HFFc6 (cell line): Measurements from ENCODE around the gene BBS9. TPM values are rescaled to one million over a fixed set of nuclear protein-coding genes. Genes with fewer than 3 reads are reported as not detected.

Source experiments
- DNase-seq: peaks from one replicate; pipeline ENCODE4 v3.0.0-alpha.2; 2018
- H3K27ac Mint-ChIP-seq: 2 replicates; pipeline ENCODE4 v1.8.0; 2020; ENCODE audit warnings: mild to moderate bottlenecking, mixed read lengths
- H3K27me3 Mint-ChIP-seq: 2 replicates; pipeline ENCODE4 v1.8.0; 2021; ENCODE audit warnings: mild to moderate bottlenecking, moderate library complexity, mixed read lengths; ENCODE audit not compliant: insufficient read depth
- H3K36me3 Mint-ChIP-seq: 2 replicates; pipeline ENCODE4 v1.8.0; 2021; ENCODE audit warnings: low read depth, mixed read lengths
- H3K4me1 Mint-ChIP-seq: 2 replicates; pipeline ENCODE4 v1.8.0; 2020; ENCODE audit warnings: low read depth, mixed read lengths
- H3K4me3 Mint-ChIP-seq: 2 replicates; pipeline ENCODE4 v1.8.0; 2020; ENCODE audit warnings: mild to moderate bottlenecking, moderate library complexity, mixed read lengths
- H3K9me3 Mint-ChIP-seq: 2 replicates; pipeline ENCODE4 v1.8.0; 2020; ENCODE audit warnings: mild to moderate bottlenecking, mixed read lengths
- total RNA-seq, 6 experiments: library from RNA; stranded (reverse); fragmentation: NEBNext Ultra II Directional; extraction: Animal tissue kit (Norgen Biotek cat#: 25700); gene quantifications; 2 replicates in 1 of 6; 3 replicates in 5 of 6; pipeline ENCODE4 v1.2.3, GENCODE V29; 2021
- TF ChIP-seq, protein P1 (sequence below): fragments of 200-600 bp; sonication (generic); IDR thresholded peaks from 2 replicates; pipeline ENCODE4 v1.5.0; 2021; ENCODE audit warnings: antibody characterized with exemption, mild to moderate bottlenecking

The BBS9 gene
- total RNA-seq, 6 experiments from 2014 or later: 10.6 to 13.0 (median 12.1) TPM

DNA sequence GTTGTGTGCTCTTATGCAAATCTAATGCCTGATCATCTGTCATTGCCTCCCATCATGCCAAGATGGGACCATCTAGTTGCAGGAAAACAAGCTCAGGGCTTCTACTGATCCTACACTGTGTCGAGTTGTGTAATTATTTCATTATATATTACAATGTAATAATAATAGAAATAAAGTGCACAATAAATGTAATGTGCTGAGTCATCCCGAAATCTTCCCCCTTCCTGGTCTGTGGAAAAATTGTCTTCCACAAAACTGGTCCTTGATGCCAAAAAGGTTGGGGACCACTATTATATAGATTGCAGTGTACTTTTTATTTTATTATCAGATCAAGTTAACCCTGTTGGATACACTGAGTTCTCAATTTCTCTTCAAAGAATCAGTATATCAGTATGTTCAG is 50.2 kb downstream of the BBS9 start:
- peaks cover 12% of the 10 kb centered on the region for H3K9me3 Mint-ChIP-seq
- DNase-seq: no peak
- H3K27me3 Mint-ChIP-seq: peaks cover 1% of the 10 kb centered on the region; the same call in 1 of the 2 replicates
- no peak overlapping the region for H3K4me3 Mint-ChIP-seq
- TF ChIP-seq, protein P1, sequence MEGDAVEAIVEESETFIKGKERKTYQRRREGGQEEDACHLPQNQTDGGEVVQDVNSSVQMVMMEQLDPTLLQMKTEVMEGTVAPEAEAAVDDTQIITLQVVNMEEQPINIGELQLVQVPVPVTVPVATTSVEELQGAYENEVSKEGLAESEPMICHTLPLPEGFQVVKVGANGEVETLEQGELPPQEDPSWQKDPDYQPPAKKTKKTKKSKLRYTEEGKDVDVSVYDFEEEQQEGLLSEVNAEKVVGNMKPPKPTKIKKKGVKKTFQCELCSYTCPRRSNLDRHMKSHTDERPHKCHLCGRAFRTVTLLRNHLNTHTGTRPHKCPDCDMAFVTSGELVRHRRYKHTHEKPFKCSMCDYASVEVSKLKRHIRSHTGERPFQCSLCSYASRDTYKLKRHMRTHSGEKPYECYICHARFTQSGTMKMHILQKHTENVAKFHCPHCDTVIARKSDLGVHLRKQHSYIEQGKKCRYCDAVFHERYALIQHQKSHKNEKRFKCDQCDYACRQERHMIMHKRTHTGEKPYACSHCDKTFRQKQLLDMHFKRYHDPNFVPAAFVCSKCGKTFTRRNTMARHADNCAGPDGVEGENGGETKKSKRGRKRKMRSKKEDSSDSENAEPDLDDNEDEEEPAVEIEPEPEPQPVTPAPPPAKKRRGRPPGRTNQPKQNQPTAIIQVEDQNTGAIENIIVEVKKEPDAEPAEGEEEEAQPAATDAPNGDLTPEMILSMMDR: no peak
- H3K36me3 Mint-ChIP-seq: peaks cover 14% of the 10 kb centered on the region
- no peak overlapping the region for H3K27ac Mint-ChIP-seq
- H3K4me1 Mint-ChIP-seq: no peaks in the 10 kb centered on the region

DNA sequence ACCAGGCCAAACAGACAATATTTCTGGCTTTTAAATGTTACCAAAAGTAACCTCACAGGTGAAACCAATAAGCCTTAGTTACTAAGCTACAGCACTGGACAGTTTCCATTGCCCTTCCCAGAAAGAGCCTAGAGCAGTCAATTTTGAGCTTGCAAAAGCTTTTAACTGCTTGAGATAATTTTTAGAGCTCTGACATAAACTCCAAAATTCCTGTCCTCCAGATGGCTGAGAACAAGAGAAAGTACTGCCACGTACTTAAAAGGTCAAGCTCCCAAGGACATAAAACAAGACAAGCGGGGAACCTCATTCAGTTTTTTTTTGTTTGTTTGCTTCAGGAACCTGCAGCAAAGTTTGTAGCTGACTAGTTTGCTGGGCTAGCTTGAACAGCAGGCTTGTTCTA is 54.1 kb downstream of the BBS9 start:
- Mint-ChIP-seq H3K4me3 (no peak overlapping the region), H3K36me3 (peaks cover 14% of the 10 kb centered on the region), H3K27me3 (peaks cover 1% of the 10 kb centered on the region; the same call in 1 of the 2 replicates), H3K9me3 (peaks cover 12% of the 10 kb centered on the region), H3K4me1 (peaks cover 14% of the 10 kb centered on the region), H3K27ac (no peak overlapping the region)
- TF ChIP-seq, protein P1: no peak
- DNase-seq: no peak

GRCh38 chr7:33184828-33185227 is 55.5 kb downstream of the BBS9 start:
- TF ChIP-seq, protein P1: no peak
- Mint-ChIP-seq H3K27ac (no peak overlapping the region), H3K36me3 (peaks cover 9% of the 10 kb centered on the region), H3K4me3 (no peak overlapping the region), H3K4me1 (peaks cover 14% of the 10 kb centered on the region), H3K27me3 (peaks cover 1% of the 10 kb centered on the region; the same call in 1 of the 2 replicates), H3K9me3 (peaks cover 9% of the 10 kb centered on the region)
- DNase-seq: no peak

DNA sequence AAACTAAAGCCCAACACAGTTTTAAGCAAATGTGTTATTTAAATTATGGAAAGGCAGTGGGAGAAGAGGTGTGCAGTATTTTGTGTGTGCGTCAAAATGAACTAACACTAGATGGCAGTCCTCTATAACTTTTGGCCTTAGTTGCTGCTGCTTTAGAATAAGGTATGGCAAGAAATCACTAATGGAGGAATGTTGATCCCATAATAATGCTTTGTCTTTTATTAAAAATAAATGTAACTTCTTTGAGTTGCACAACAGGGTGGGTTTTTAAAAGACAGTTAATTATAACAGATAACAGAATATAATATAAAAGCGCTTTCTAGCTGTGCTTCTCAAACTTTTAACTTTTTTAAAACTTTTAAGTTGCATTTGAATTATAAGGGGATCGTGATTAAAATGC is 56.4 kb downstream of the BBS9 start:
- TF ChIP-seq, protein P1: peak; percentile 86
- H3K4me3 Mint-ChIP-seq: peak overlapping the region; percentile 63; the same call in 1 of the 2 replicates
- no peaks in the 10 kb centered on the region for H3K27me3 Mint-ChIP-seq
- peaks cover 3% of the 10 kb centered on the region for H3K36me3 Mint-ChIP-seq
- peak; percentile 55 for DNase-seq
- H3K9me3 Mint-ChIP-seq: peaks cover 3% of the 10 kb centered on the region; the same call in 1 of the 2 replicates
- H3K4me1 Mint-ChIP-seq: peaks cover 14% of the 10 kb centered on the region
- H3K27ac Mint-ChIP-seq: no peak overlapping the region; the same call in 1 of the 2 replicates

- peaks cover 17% of the 10 kb centered on the region for H3K4me1 Mint-ChIP-seq
- no peaks in the 10 kb centered on the region for H3K9me3 Mint-ChIP-seq
- TF ChIP-seq, protein P1: no peak
- H3K36me3 Mint-ChIP-seq: no peaks in the 10 kb centered on the region
- H3K4me3 Mint-ChIP-seq: peak overlapping the region; percentile 63
- peak; percentile 62 for DNase-seq
- peak overlapping the region; percentile 48 for H3K27ac Mint-ChIP-seq
- H3K27me3 Mint-ChIP-seq: no peaks in the 10 kb centered on the region
Measured at GRCh38 chr7:33186192-33186591, 56.8 kb downstream of the BBS9 start.
